Loucy (cell line): ENCODE data around the gene CASP5.
"Not testable (repeated sequence)": the region's sequence is repeated elsewhere in the genome, so short reads cannot be mapped to it uniquely, and the experiment has no call there.

Experiments used
- EZH2phosphoT487 ChIP-seq: fragments of 200-600 bp; IDR thresholded peaks from 2 replicates; pipeline ENCODE4 v1.6.1; 2018; ENCODE audit warnings: antibody characterized with exemption, mild to moderate bottlenecking, moderate library complexity, borderline replicate concordance
- TF ChIP-seq, protein P1 (sequence below): fragments of 200-600 bp; sonication (generic); conservative IDR thresholded peaks from 2 replicates; pipeline ENCODE4 v1.5.1; 2014; ENCODE audit warnings: mild to moderate bottlenecking, antibody characterized with exemption, low read length

DNA sequence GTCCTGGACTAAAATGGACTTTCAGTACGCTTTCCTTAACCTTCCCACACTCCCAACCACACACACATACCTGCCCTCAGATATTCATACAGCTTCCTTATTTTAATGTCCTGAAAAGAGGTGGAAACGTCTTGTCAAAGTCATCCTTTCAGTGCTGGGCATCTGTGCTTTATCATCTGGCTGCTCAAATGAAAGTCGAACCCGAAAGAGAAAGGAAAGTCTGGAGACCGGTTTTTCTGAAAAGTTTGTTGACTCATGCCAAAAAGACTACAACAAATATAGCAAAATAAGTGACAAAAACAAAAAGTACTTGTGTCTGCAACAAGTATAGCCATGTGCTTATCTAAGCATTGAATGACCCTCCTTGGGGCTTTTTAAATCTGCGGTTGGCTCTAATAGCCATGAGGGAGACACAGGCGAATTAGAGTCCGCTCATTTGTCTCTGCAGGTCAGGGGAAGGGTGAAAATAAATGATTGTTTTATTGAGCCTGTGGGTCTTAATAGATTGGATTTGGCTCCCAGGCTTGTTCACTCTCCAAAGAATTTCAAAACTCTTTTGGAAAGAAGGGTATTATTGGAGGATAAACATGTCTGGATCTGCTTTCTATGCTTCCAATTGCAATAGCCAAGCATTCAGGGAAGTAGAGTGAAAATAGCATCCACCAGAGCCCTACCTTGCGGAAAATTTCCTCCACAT lies 40.4 kb upstream of the CASP5 start:
- TF ChIP-seq, protein P1, sequence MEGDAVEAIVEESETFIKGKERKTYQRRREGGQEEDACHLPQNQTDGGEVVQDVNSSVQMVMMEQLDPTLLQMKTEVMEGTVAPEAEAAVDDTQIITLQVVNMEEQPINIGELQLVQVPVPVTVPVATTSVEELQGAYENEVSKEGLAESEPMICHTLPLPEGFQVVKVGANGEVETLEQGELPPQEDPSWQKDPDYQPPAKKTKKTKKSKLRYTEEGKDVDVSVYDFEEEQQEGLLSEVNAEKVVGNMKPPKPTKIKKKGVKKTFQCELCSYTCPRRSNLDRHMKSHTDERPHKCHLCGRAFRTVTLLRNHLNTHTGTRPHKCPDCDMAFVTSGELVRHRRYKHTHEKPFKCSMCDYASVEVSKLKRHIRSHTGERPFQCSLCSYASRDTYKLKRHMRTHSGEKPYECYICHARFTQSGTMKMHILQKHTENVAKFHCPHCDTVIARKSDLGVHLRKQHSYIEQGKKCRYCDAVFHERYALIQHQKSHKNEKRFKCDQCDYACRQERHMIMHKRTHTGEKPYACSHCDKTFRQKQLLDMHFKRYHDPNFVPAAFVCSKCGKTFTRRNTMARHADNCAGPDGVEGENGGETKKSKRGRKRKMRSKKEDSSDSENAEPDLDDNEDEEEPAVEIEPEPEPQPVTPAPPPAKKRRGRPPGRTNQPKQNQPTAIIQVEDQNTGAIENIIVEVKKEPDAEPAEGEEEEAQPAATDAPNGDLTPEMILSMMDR: not testable (repeated sequence)
- not testable (repeated sequence) for TF ChIP-seq EZH2phosphoT487
